HCT116 (cell line): ENCODE data around the gene PC. TPM values are rescaled to one million over a fixed set of nuclear protein-coding genes. Genes with fewer than 3 reads are reported as not detected.

ENCODE experiments used
- CEBPB ChIP-seq: IDR thresholded peaks from 2 replicates; pipeline ENCODE4 v1.6.1; 2012; ENCODE audit warnings: low read depth
- FOSL1 ChIP-seq: IDR thresholded peaks from 2 replicates; pipeline ENCODE4 v1.6.1; 2012; ENCODE audit warnings: low read depth
- RAD21 ChIP-seq: IDR thresholded peaks from 2 replicates; pipeline ENCODE4 v1.6.1; 2012; ENCODE audit warnings: low read depth, mild to moderate bottlenecking
- SIN3A ChIP-seq: IDR thresholded peaks from 2 replicates; pipeline ENCODE4 v1.6.1; 2012; ENCODE audit warnings: low read depth
- ZBTB33 ChIP-seq: IDR thresholded peaks from 2 replicates; pipeline ENCODE4 v1.6.1; 2011; ENCODE audit warnings: mild to moderate bottlenecking, low read length, moderate library complexity; ENCODE audit not compliant: insufficient replicate concordance; ENCODE audit errors: extremely low read depth
- ZFX ChIP-seq: fragments of 450-650 bp; IDR thresholded peaks from 2 replicates; pipeline ENCODE4 v1.6.1; 2017
- ZNF274 ChIP-seq: fragments of 200-500 bp; sonication (Bioruptor generic); IDR thresholded peaks from 2 replicates; pipeline ENCODE4 v1.6.1; 2014; ENCODE audit warnings: mild to moderate bottlenecking, low read depth, low read length, inconsistent platforms
- total RNA-seq: library from RNA; stranded (reverse); gene quantifications from one replicate; pipeline ENCODE4 v1.2.1, GENCODE V29; 2021; ENCODE audit not compliant: unreplicated experiment
- TF ChIP-seq, protein P1 (sequence below), 3 experiments: fragments of 200-600 bp in 1 of 3; sonication (generic) in 1 of 3; IDR thresholded peaks in 2 of 3; conservative IDR thresholded peaks in 1 of 3; 2 replicates each; pipeline ENCODE4 v1.5.1; 2012 to 2017; ENCODE audit warnings: low read depth in 2 of 3, low read length in 2 of 3, antibody characterized with exemption in 1 of 3, borderline replicate concordance in 1 of 3, control low read depth in 1 of 3, mild to moderate bottlenecking in 1 of 3, mixed read lengths in 1 of 3, mixed run types in 1 of 3, moderate library complexity in 1 of 3; ENCODE audit not compliant: insufficient read depth in 1 of 3

The PC gene
- total RNA-seq, 1 experiment from 2014 or later = 24.1 TPM

- TF ChIP-seq ZBTB33 = no peak
- no peak for TF ChIP-seq ZFX
- TF ChIP-seq, protein P1, sequence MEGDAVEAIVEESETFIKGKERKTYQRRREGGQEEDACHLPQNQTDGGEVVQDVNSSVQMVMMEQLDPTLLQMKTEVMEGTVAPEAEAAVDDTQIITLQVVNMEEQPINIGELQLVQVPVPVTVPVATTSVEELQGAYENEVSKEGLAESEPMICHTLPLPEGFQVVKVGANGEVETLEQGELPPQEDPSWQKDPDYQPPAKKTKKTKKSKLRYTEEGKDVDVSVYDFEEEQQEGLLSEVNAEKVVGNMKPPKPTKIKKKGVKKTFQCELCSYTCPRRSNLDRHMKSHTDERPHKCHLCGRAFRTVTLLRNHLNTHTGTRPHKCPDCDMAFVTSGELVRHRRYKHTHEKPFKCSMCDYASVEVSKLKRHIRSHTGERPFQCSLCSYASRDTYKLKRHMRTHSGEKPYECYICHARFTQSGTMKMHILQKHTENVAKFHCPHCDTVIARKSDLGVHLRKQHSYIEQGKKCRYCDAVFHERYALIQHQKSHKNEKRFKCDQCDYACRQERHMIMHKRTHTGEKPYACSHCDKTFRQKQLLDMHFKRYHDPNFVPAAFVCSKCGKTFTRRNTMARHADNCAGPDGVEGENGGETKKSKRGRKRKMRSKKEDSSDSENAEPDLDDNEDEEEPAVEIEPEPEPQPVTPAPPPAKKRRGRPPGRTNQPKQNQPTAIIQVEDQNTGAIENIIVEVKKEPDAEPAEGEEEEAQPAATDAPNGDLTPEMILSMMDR (IDR thresholded peaks at IDR 0.05 in 2 of 3, conservative IDR thresholded peaks at IDR 0.05 in 1 of 3; ENCODE audit: borderline replicate concordance in 1 of 3, insufficient read depth in 1 of 3, low read depth in 2 of 3, low read length in 2 of 3) = no peak
- TF ChIP-seq SIN3A = no peak
- TF ChIP-seq ZNF274 = no peak
- no peak for TF ChIP-seq RAD21
- TF ChIP-seq FOSL1 = no peak
- TF ChIP-seq CEBPB = no peak
Observed at GRCh38 chr11:66884443-66884842, 73.7 kb downstream of the PC start (continued).
